DND-41 (cell line): ENCODE measurements around the gene CAB39L.

Source experiments
- EZH2 ChIP-seq: IDR thresholded peaks from 3 replicates; pipeline ENCODE4 v1.6.1; 2012; ENCODE audit warnings: borderline replicate concordance, low read depth, mild to moderate bottlenecking, moderate library complexity, low read length, inconsistent platforms; ENCODE audit not compliant: severe bottlenecking
- TF ChIP-seq, protein P1 (sequence below): IDR thresholded peaks from 2 replicates; pipeline ENCODE4 v1.5.1; 2012; ENCODE audit warnings: borderline replicate concordance, low read length, moderate library complexity, mild to moderate bottlenecking; ENCODE audit not compliant: poor library complexity, severe bottlenecking; ENCODE audit errors: extremely low read depth

DNA sequence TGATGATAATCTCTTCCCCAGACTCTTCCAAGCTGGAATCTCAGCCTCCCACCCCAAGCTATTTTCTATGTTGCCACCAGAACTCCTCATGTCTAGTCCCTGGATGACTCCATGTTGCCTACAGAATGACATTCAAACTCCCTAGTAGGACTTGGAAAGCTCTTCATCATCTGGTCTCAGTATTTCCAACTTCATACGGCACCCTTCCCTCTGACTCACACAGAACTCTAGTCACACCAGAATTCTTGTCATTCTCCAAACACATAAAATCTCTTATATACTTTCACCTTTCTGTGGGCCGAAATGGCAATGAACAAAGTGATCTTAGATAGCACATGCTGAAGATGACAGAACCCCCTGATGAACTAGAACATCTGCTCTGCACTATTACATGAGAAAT is 86.2 kb downstream of the CAB39L start:
- TF ChIP-seq, protein P1, sequence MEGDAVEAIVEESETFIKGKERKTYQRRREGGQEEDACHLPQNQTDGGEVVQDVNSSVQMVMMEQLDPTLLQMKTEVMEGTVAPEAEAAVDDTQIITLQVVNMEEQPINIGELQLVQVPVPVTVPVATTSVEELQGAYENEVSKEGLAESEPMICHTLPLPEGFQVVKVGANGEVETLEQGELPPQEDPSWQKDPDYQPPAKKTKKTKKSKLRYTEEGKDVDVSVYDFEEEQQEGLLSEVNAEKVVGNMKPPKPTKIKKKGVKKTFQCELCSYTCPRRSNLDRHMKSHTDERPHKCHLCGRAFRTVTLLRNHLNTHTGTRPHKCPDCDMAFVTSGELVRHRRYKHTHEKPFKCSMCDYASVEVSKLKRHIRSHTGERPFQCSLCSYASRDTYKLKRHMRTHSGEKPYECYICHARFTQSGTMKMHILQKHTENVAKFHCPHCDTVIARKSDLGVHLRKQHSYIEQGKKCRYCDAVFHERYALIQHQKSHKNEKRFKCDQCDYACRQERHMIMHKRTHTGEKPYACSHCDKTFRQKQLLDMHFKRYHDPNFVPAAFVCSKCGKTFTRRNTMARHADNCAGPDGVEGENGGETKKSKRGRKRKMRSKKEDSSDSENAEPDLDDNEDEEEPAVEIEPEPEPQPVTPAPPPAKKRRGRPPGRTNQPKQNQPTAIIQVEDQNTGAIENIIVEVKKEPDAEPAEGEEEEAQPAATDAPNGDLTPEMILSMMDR: no peak
- TF ChIP-seq EZH2: no peak
